Activated CD8-positive, alpha-beta memory T cell treated with anti-CD3 and anti-CD28 coated beads for 1 hour (primary cell): Measurements from ENCODE around the gene LRRC39.

Source experiments
- DNase-seq, 2 donors: peaks; one replicate each; pipeline ENCODE4 v3.0.0-alpha.2; 2020; ENCODE audit warnings: low read depth in 1 of 2; ENCODE audit errors: extremely low read depth in 1 of 2

Gene LRRC39

GRCh38 chr1:100151679-100152078 lies 26.4 kb downstream of the LRRC39 start:
- DNase-seq = no peak

- DNase-seq = no peak
Measured at GRCh38 chr1:100147875-100148274, 30.2 kb downstream of the LRRC39 start.

- DNase-seq = no peak
Measured at GRCh38 chr1:100146958-100147357, 31.1 kb downstream of the LRRC39 start.

- DNase-seq = no peak
Measured at GRCh38 chr1:100145116-100145515, 32.9 kb downstream of the LRRC39 start.

- DNase-seq = no peak
Measured at GRCh38 chr1:100142343-100142742, 35.7 kb downstream of the LRRC39 start.

GRCh38 chr1:100141192-100141591 lies 36.9 kb downstream of the LRRC39 start:
- DNase-seq = no peak

GRCh38 chr1:100137602-100138001 lies 40.5 kb downstream of the LRRC39 start:
- DNase-seq = no peak

- no peak for DNase-seq
Measured at GRCh38 chr1:100134872-100135271, 43.2 kb downstream of the LRRC39 start.

GRCh38 chr1:100132566-100133477 lies 45.2 kb downstream of the LRRC39 start, which contains the start of the genes SASS6 and TRMT13:
TSS of gene SASS6 (minus strand) at chr1:100132930. CDS start at chr1:100132814, 116 bp downstream.
TSS of gene TRMT13 (plus strand) at chr1:100133163. CDS start at chr1:100133169, 6 bp downstream.
- peak; percentile 85 to 88 for DNase-seq

GRCh38 chr1:100131623-100132022 lies 46.4 kb downstream of the LRRC39 start:
- DNase-seq = no peak

- no peak for DNase-seq
Measured at GRCh38 chr1:100130552-100131077, 47.4 kb downstream of the LRRC39 start.

- no peak for DNase-seq
Measured at GRCh38 chr1:100127226-100127625, 50.8 kb downstream of the LRRC39 start.

- DNase-seq = no peak
Measured at GRCh38 chr1:100122177-100122576, 55.9 kb downstream of the LRRC39 start.

GRCh38 chr1:100115524-100115923 lies 62.5 kb downstream of the LRRC39 start:
- DNase-seq = no peak

GRCh38 chr1:100109554-100110066 lies 68.4 kb downstream of the LRRC39 start:
- DNase-seq = no peak

GRCh38 chr1:100107696-100108095 lies 70.4 kb downstream of the LRRC39 start:
- DNase-seq = no peak

- DNase-seq = no peak
Measured at GRCh38 chr1:100101564-100101963, 76.5 kb downstream of the LRRC39 start.

GRCh38 chr1:100100202-100100601 lies 77.9 kb downstream of the LRRC39 start:
- no peak for DNase-seq
